MM.1S (cell line): ENCODE results near the gene TDRD1.

Experiments used
- DNase-seq: peaks from one replicate; pipeline ENCODE4 v3.0.0-alpha.2; 2015
- H2AFZ ChIP-seq: fragments of 300-600 bp; sonication (generic); 2 replicates; pipeline ENCODE4 v1.6.0; 2016; ENCODE audit warnings: antibody characterized with exemption, low read length
- H3F3A ChIP-seq: fragments of 300-600 bp; sonication (generic); 2 replicates; pipeline ENCODE4 v1.6.1; 2016; ENCODE audit warnings: mild to moderate bottlenecking, antibody characterized with exemption, low read length, moderate library complexity, mixed read lengths; ENCODE audit not compliant: insufficient read depth
- H3K27ac ChIP-seq: fragments of 300-600 bp; sonication (generic); 2 replicates; pipeline ENCODE4 v1.5.1; 2016; ENCODE audit warnings: mild to moderate bottlenecking, low read length
- H3K27me3 ChIP-seq: fragments of 300-600 bp; sonication (generic); replicated peaks from 2 replicates; pipeline ENCODE4 v1.6.0; 2016; ENCODE audit warnings: low read length; ENCODE audit not compliant: insufficient read depth
- H3K36me3 ChIP-seq: fragments of 300-600 bp; sonication (generic); replicated peaks from 2 replicates; pipeline ENCODE4 v1.6.1; 2016; ENCODE audit warnings: mild to moderate bottlenecking, low read length, mixed read lengths; ENCODE audit not compliant: insufficient read depth
- H3K4me1 ChIP-seq: fragments of 300-600 bp; sonication (generic); 2 replicates; pipeline ENCODE4 v1.6.1; 2016; ENCODE audit warnings: low read length, mixed read lengths
- H3K4me2 ChIP-seq: fragments of 300-600 bp; sonication (generic); 2 replicates; pipeline ENCODE4 v1.6.0; 2016; ENCODE audit warnings: low read depth, low read length
- H3K4me3 ChIP-seq: fragments of 300-600 bp; sonication (generic); 2 replicates; pipeline ENCODE4 v1.5.1; 2016; ENCODE audit warnings: low read length, mixed read lengths
- H3K79me2 ChIP-seq: fragments of 300-600 bp; sonication (generic); 2 replicates; pipeline ENCODE4 v1.6.1; 2016; ENCODE audit warnings: mixed run types, low read length, mixed read lengths
- H3K9ac ChIP-seq: fragments of 300-600 bp; sonication (generic); 2 replicates; pipeline ENCODE4 v1.6.1; 2016; ENCODE audit warnings: low read length, mixed read lengths
- H3K9me2 ChIP-seq: fragments of 300-600 bp; sonication (generic); replicated peaks from 2 replicates; pipeline ENCODE4 v1.6.1; 2016; ENCODE audit warnings: mild to moderate bottlenecking, low read length, mixed read lengths; ENCODE audit not compliant: insufficient read depth
- H3K9me3 ChIP-seq: fragments of 300-600 bp; sonication (generic); replicated peaks from 2 replicates; pipeline ENCODE4 v1.6.1; 2016; ENCODE audit warnings: mild to moderate bottlenecking, low read length, mixed read lengths; ENCODE audit not compliant: insufficient read depth
- H4K20me1 ChIP-seq: fragments of 300-600 bp; sonication (generic); 2 replicates; pipeline ENCODE4 v1.6.1; 2016; ENCODE audit warnings: mild to moderate bottlenecking, low read length, moderate library complexity, mixed read lengths; ENCODE audit not compliant: insufficient read depth
- EZH2 ChIP-seq: fragments of 300-600 bp; sonication (generic); optimal IDR thresholded peaks from 2 replicates; pipeline ENCODE3; 2017; ENCODE audit warnings: low read depth, mild to moderate bottlenecking, antibody characterized with exemption, low read length, mixed read lengths
- EZH2phosphoT487 ChIP-seq: fragments of 300-600 bp; sonication (generic); IDR thresholded peaks from 2 replicates; pipeline ENCODE4 v1.6.1; 2018; ENCODE audit warnings: antibody characterized with exemption, low read length
- TF ChIP-seq, protein P1 (sequence below): fragments of 300-600 bp; sonication (generic); IDR thresholded peaks from 2 replicates; pipeline ENCODE4 v1.5.1; 2016; ENCODE audit warnings: antibody characterized with exemption, low read length, mixed read lengths

Gene TDRD1

GRCh38 chr10:114242235-114242634 is 63.1 kb downstream of the TDRD1 start:
- DNase-seq: no peak
- Histone ChIP-seq H3K4me2 (no peak overlapping the region), H3K79me2 (no peaks in the 10 kb centered on the region), H3F3A (no peaks in the 10 kb centered on the region), H3K9ac (no peak overlapping the region), H2AFZ (no peak overlapping the region), H3K36me3 (no peaks in the 10 kb centered on the region), H3K27ac (no peak overlapping the region), H4K20me1 (no peaks in the 10 kb centered on the region), H3K27me3 (peaks cover 11% of the 10 kb centered on the region; the same call in 1 of the 2 replicates), H3K4me1 (no peaks in the 10 kb centered on the region), H3K4me3 (no peak overlapping the region), H3K9me3 (no peaks in the 10 kb centered on the region), H3K9me2 (no peaks in the 10 kb centered on the region)
- TF ChIP-seq EZH2phosphoT487: no peak
- TF ChIP-seq EZH2: no peak
- TF ChIP-seq, protein P1, sequence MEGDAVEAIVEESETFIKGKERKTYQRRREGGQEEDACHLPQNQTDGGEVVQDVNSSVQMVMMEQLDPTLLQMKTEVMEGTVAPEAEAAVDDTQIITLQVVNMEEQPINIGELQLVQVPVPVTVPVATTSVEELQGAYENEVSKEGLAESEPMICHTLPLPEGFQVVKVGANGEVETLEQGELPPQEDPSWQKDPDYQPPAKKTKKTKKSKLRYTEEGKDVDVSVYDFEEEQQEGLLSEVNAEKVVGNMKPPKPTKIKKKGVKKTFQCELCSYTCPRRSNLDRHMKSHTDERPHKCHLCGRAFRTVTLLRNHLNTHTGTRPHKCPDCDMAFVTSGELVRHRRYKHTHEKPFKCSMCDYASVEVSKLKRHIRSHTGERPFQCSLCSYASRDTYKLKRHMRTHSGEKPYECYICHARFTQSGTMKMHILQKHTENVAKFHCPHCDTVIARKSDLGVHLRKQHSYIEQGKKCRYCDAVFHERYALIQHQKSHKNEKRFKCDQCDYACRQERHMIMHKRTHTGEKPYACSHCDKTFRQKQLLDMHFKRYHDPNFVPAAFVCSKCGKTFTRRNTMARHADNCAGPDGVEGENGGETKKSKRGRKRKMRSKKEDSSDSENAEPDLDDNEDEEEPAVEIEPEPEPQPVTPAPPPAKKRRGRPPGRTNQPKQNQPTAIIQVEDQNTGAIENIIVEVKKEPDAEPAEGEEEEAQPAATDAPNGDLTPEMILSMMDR: no peak

DNA sequence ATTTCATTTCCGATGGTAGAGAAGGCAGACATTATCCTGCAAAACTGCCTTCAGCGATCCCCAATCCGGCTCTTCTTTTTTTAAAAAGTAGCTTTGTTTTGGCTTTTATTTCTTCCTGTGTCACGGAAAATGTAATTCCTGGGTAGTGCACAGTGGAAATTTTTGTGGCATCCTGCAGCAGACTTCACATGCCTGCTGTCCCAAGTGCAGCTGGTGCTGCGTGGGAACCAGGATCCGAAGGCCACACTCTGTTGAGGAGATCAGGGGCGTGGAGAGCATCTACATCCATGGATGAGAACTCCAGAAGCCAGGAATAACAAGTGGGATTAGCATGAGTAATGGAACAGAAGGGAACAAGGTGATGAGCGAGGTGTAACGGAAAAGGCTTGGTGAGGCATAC is 64.5 kb downstream of the TDRD1 start:
- no peak for DNase-seq
- Histone ChIP-seq H3F3A (no peaks in the 10 kb centered on the region), H4K20me1 (no peaks in the 10 kb centered on the region), H3K36me3 (no peaks in the 10 kb centered on the region), H3K79me2 (no peaks in the 10 kb centered on the region), H3K9me2 (no peaks in the 10 kb centered on the region), H3K4me1 (no peaks in the 10 kb centered on the region), H3K27me3 (peaks cover 4% of the 10 kb centered on the region; the same call in 1 of the 2 replicates), H3K4me3 (no peak overlapping the region), H3K4me2 (no peak overlapping the region), H2AFZ (no peak overlapping the region), H3K27ac (no peak overlapping the region), H3K9ac (no peak overlapping the region), H3K9me3 (no peaks in the 10 kb centered on the region)
- no peak for TF ChIP-seq EZH2

- Histone ChIP-seq H2AFZ (no peak overlapping the region), H3K4me3 (no peak overlapping the region), H3K27ac (no peak overlapping the region), H3F3A (no peaks in the 10 kb centered on the region), H3K79me2 (no peaks in the 10 kb centered on the region), H3K9ac (no peak overlapping the region), H3K4me1 (no peaks in the 10 kb centered on the region), H3K27me3 (no peaks in the 10 kb centered on the region), H3K36me3 (no peaks in the 10 kb centered on the region), H3K9me3 (no peaks in the 10 kb centered on the region), H4K20me1 (no peaks in the 10 kb centered on the region), H3K9me2 (no peaks in the 10 kb centered on the region), H3K4me2 (no peak overlapping the region)
- TF ChIP-seq EZH2 (no peak), EZH2phosphoT487 (no peak)
- TF ChIP-seq, protein P1: no peak
- no peak for DNase-seq
Observed at GRCh38 chr10:114244126-114244525, 65.0 kb downstream of the TDRD1 start.

DNA sequence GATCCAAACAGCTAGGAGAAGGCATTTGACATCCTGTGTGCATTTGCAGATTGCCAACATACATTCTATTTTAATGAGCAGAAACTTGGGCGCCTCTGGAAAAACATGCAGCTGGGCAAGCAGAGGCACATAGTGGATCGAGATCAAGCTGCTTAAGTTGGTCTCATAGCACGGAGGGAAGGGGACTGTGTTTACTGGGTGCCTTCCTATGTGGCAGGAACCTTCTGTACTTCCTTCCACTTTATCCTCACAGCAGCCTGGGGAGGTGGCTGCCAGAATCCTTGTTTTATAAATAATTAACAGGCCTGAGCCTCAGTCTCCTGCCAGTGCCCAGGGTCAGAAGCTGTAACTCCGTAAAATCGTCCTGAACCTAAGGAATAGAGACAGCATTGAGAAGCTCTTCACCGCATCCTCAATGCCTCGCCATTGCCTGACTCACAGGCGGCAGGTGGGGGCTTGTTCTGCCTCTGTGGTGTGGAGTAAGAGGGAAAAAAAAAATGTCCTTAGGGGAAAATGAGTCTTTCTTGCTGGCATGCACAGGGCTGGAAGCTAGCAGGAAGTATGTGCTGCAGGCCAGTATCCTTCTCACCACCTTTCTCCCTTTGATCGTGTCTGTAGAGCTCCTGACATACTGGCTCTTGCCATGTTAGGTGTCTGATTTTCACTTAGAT is 66.1 kb downstream of the TDRD1 start:
- DNase-seq: no peak
- no peaks in the 10 kb centered on the region for H3K27me3 ChIP-seq
- no peaks in the 10 kb centered on the region for H4K20me1 ChIP-seq
- no peak overlapping the region for H3K4me3 ChIP-seq
- TF ChIP-seq, protein P1: no peak
- TF ChIP-seq EZH2 (no peak), EZH2phosphoT487 (no peak)
- H3F3A ChIP-seq: no peaks in the 10 kb centered on the region
- no peak overlapping the region for H3K4me2 ChIP-seq
- H3K27ac ChIP-seq: no peak overlapping the region
- H3K4me1 ChIP-seq: no peaks in the 10 kb centered on the region
- H3K79me2 ChIP-seq: no peaks in the 10 kb centered on the region
- H3K9me2 ChIP-seq: no peaks in the 10 kb centered on the region
- H3K9ac ChIP-seq: no peak overlapping the region
- no peak overlapping the region for H2AFZ ChIP-seq
- no peaks in the 10 kb centered on the region for H3K9me3 ChIP-seq
- H3K36me3 ChIP-seq: no peaks in the 10 kb centered on the region
